ENCODE data around the gene SLC13A5.

SLC13A5 gene

GRCh38 chr17:6637458-6637840 lies 75.7 kb downstream of the SLC13A5 start:
- no peak for TF ChIP-seq CTCF (IDR thresholded peaks at IDR 0.05; ENCODE audit: borderline replicate concordance, control extremely low read depth, extremely low read depth, insufficient read depth, missing control alignments)
- no peak for DNase-seq (ENCODE audit: low spot score)
- in situ Hi-C loops (cut with MboI; ENCODE audit: low sequenced_read_pairs, unreplicated experiment), result no loop called here

- TF ChIP-seq CTCF (IDR thresholded peaks at IDR 0.05; ENCODE audit: borderline replicate concordance, control extremely low read depth, extremely low read depth, insufficient read depth, missing control alignments), result no peak
- DNase-seq (ENCODE audit: low spot score), result no peak
- in situ Hi-C loops (cut with MboI; ENCODE audit: low sequenced_read_pairs, unreplicated experiment), result no loop called here
These were observed 76.3 kb downstream of the SLC13A5 start for GRCh38 chr17:6636616-6637457.

GRCh38 chr17:6636105-6636504 lies 77.1 kb downstream of the SLC13A5 start:
- in situ Hi-C loops (cut with MboI; ENCODE audit: low sequenced_read_pairs, unreplicated experiment), result no loop called here
- DNase-seq (ENCODE audit: low spot score), result no peak
- TF ChIP-seq CTCF (IDR thresholded peaks at IDR 0.05; ENCODE audit: borderline replicate concordance, control extremely low read depth, extremely low read depth, insufficient read depth, missing control alignments), result no peak

Data from GM13976 (cell line).